Measurements from ENCODE around the gene KLRF1.

- TF ChIP-seq POLR2A (IDR thresholded peaks at IDR 0.05; ENCODE audit: low read length) (no peak), GATA1 (IDR thresholded peaks at IDR 0.05; ENCODE audit: low read depth, low read length) (no peak)
Observed at GRCh38 chr12:9831720-9832119, 4.4 kb downstream of the KLRF1 start.

Measured in erythroblast (primary cell).